H7 (cell line): ENCODE results near the gene ZC3H8. TPM values are rescaled to one million over a fixed set of nuclear protein-coding genes. Genes with fewer than 3 reads are reported as not detected.
"Not testable (repeated sequence)": the region's sequence is repeated elsewhere in the genome, so short reads cannot be mapped to it uniquely, and the experiment has no call there.

ENCODE experiments used
- DNase-seq: peaks from one replicate; pipeline ENCODE4 v3.0.0; 2012
- H3K27me3 ChIP-seq: 2 replicates; pipeline ENCODE4 v1.6.0; 2011; ENCODE audit warnings: mild to moderate bottlenecking, low read length; ENCODE audit not compliant: control insufficient read depth, insufficient read depth
- H3K36me3 ChIP-seq: replicated peaks from 2 replicates; pipeline ENCODE4 v1.5.1; 2011; ENCODE audit warnings: low read length; ENCODE audit not compliant: control insufficient read depth, insufficient read depth
- H3K4me3 ChIP-seq: 2 replicates; pipeline ENCODE4 v1.5.1; 2011; ENCODE audit warnings: low read depth, mild to moderate bottlenecking, control low read depth, low read length, moderate library complexity; ENCODE audit not compliant: insufficient read depth
- total RNA-seq: library from RNA; depleted of rRNA; stranded (reverse); fragments of >200 nt; shearing (Covaris generic); gene quantifications from 2 replicates; pipeline ENCODE4 v1.2.3, GENCODE V29; 2014

ZC3H8 gene
- total RNA-seq, 1 experiment from 2014 or later: 2.1 TPM

DNA sequence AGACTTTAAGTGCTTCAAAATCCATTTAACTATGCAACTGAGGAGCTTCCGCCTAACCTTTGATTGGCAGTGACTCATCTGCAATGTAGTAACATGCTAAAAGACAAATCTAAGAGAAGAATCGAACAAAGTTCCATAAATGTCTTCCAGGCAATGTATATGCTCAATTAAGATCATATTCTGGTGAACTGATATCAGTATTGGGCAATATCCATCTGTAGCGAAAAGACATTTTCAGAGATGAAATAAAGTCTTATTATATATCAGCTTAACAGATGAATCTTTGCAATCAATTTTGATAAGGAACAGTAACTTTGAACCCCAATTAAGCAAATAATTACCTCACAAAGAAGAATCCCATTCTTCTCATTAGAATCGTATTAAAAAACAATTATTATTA, 11.6 kb downstream of the ZC3H8 start:
- Histone ChIP-seq H3K27me3 (no peaks in the 10 kb centered on the region), H3K36me3 (no peaks in the 10 kb centered on the region; the same call in 1 of the 2 replicates), H3K4me3 (no peak overlapping the region)
- no peak for DNase-seq

DNA sequence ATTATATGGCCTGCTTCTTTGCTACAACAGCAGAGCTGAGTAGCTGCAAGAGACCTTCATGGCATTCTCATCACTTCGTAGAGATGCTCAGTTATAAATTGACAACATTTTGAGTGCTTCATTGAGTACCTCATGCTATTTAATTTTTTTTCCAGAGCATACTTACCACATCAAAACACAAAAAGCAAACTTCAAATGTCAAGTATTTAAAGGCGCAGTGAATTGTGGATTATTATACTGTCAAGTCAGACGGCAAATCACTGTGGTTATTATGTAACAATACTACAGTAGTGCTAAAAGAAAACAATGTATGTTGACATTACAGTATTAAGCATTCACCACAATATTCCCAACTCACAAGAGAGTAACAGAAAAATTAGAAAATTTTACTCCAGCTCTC, 12.5 kb downstream of the ZC3H8 start:
- Histone ChIP-seq H3K4me3 (no peak overlapping the region), H3K36me3 (no peaks in the 10 kb centered on the region), H3K27me3 (no peaks in the 10 kb centered on the region)
- no peak for DNase-seq

DNA sequence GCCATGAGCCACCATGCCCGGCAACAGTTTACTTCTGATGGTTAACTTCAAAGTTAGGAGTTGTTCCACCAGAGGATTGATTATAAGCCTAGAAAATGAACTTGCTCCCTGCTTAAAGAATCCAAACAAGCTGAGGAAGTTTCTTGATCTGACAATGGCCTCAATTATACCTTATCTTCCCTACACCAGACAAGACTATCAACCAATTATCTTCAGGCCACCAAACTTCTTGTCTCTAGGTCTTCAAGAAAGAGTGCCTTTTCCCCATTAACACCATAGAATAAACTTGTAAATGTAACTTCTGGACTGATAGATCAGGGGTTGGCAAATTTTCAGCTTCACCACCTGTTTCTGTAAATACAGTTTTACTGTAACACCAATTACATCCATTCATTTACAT, 15.0 kb downstream of the ZC3H8 start:
- H3K36me3 ChIP-seq: no peaks in the 10 kb centered on the region
- no peak for DNase-seq
- H3K27me3 ChIP-seq: no peaks in the 10 kb centered on the region
- H3K4me3 ChIP-seq: no peak overlapping the region

DNA sequence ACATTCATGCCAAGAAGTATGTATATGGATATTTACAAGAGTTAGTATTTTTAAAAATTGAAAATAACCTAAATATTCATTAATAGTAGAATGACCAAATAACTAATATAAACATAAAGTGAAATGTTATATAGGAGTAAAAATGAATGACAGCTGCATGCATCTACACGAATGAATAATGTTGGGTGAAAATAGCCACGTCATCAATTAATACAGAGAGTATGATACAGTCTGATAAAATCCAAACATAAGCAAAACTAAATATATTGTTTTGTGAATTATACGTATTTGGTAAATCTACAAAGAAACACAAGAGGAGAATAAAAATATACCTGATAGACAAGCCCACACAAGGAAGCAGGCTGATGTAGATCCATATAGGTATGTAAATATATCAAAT, 24.5 kb downstream of the ZC3H8 start:
- no peak overlapping the region for H3K4me3 ChIP-seq

DNA sequence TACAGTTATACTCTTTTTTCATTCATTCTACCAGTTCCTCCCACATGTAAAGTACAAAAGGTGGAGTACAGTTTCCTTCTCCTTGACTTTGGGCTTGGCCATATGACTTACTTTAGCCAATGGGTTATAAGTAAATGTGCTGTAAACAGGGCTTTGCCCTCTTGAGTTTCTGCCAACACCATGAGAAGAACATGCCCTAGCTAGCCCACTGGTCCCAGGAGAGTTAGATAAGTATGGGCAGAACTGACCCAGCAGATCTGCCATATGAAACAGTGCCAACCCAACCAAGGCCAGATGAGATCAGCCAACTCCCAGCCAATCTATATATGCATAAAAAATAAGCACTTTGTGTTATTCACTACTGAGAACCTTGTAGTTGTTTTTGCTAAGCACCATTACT, 25.5 kb downstream of the ZC3H8 start:
- no peaks in the 10 kb centered on the region for H3K36me3 ChIP-seq
- DNase-seq: no peak
- no peak overlapping the region for H3K4me3 ChIP-seq
- no peaks in the 10 kb centered on the region for H3K27me3 ChIP-seq

More for the DNA sequence above, 24.5 kb downstream of the ZC3H8 start:
- no peak for DNase-seq
- Histone ChIP-seq H3K27me3 (no peaks in the 10 kb centered on the region), H3K36me3 (no peaks in the 10 kb centered on the region)

DNA sequence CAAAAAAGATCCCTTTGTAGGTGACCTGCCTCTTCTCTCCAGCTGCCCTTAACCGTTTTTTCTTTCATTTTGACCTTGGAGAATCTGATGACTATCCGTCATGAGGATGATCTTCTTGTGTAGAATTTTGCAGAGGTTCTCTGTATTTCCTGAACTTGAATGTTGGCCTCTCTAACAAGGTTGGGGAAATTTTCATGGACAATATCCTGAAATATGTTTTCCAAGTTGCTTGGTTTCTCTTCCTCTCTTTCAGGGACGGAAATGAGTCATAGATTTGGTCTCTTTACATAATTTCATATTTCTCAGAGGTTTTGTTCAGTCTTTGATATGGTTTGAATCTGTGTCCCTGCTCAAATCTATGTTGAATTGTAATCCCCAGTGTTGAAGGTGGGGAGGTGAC, 34.0 kb downstream of the ZC3H8 start:
- Histone ChIP-seq H3K4me3 (no peak overlapping the region), H3K27me3 (no peaks in the 10 kb centered on the region), H3K36me3 (no peaks in the 10 kb centered on the region)
- no peak for DNase-seq

DNA sequence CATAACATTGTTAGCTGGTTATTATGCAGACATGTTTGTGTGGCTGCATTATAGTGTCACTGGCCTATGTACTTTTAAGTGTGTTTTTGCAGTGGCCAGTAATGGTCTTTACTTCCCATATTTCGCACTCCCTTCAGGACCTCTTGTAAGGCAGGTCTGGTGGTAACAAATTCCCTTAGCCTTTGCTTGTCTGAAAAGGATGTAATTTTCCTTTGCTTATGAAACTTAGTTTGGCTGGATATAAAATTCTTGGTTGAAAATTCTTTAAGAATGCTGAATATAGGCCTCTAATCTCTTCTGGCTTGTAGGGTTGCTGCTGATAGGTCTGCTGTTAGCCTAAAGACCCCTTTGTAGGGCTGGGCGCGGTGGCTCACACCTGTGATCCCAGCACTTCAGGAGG, 34.7 kb downstream of the ZC3H8 start:
- no peak for DNase-seq
- Histone ChIP-seq H3K4me3 (no peak overlapping the region), H3K27me3 (no peaks in the 10 kb centered on the region), H3K36me3 (no peaks in the 10 kb centered on the region)

DNA sequence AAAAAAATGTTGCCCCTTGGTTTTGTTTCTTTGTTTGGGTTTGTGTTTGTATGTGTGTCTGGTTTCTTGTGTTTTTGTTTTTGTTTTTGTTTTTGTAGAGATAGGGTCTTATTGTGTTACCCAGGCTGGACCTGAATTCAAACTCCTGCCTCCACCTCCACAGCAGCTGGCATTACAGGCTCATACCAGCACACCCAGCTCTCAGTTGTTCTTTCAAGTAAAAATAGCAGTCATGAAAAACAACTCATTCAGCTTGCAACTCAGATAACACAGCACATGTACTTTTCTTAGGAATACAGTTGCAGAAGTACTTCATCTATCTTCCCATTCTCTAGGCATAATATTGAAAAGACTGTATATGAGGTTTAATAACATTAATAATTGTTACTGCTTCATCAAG, 37.0 kb downstream of the ZC3H8 start:
- no peak overlapping the region for H3K4me3 ChIP-seq
- H3K27me3 ChIP-seq: no peaks in the 10 kb centered on the region
- no peaks in the 10 kb centered on the region; the same call in 1 of the 2 replicates for H3K36me3 ChIP-seq
- no peak for DNase-seq

DNA sequence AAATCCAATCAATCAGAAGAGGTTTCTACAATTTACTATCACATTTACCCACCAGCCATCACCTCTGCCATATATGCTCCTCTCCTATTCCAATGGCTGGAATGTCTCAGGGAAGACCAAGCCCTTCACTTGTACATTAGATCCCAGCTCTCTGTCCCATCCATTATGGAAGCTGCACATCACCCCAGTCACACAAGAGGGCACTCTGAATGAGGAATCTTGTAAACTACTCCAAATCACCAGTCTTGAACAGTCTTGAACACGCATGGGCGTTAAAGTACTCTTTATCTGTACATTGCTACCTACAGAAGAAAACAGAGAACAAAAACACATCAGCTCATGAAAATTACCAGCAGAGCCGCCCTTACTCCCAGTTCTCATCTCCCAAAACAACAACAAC, 38.7 kb downstream of the ZC3H8 start:
- Histone ChIP-seq H3K36me3 (no peaks in the 10 kb centered on the region; the same call in 1 of the 2 replicates), H3K27me3 (no peaks in the 10 kb centered on the region), H3K4me3 (no peak overlapping the region)
- DNase-seq: peak; percentile 24

DNA sequence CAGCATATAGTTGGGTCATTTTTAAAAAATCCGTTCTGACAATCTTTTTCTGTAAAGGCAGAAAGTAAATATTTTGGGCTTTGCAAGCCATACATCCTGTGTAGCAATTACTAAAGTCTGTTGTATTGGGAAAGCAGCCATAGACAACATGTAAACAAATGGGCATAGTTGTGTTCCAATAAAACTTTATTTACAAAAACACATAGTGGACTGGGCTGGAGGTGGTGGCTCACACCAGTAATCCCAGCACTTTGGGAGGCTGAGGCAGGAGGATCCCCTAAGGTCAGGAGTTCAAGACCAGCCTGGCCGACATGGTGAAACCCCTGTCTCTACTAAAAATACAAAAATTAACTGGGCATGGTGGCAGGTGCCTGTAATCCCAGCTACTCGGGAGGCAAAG, 46.9 kb downstream of the ZC3H8 start:
- not testable (repeated sequence) for DNase-seq, H3K36me3 ChIP-seq, H3K4me3 ChIP-seq, H3K27me3 ChIP-seq

DNA sequence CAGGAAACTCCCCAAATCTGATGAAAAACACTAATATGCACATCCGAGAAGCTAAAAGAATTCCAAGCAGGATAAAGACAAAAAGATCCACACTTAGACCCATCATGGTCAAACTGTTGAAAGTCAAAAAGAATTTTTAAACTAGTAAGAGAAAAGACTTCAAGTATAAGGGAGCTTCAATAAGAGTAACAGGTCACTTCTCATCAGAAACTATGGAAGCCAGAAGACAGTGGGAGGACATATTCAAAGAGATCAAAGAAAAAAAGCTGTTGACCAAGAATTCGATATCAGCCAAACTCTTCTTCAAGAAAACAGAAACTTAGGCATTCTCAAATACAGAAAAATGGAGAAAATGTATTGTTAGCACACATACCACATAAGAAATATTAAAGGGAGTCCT, 50.4 kb downstream of the ZC3H8 start:
- no peaks in the 10 kb centered on the region for H3K27me3 ChIP-seq
- no peak overlapping the region for H3K4me3 ChIP-seq
- H3K36me3 ChIP-seq: no peaks in the 10 kb centered on the region
- no peak for DNase-seq

DNA sequence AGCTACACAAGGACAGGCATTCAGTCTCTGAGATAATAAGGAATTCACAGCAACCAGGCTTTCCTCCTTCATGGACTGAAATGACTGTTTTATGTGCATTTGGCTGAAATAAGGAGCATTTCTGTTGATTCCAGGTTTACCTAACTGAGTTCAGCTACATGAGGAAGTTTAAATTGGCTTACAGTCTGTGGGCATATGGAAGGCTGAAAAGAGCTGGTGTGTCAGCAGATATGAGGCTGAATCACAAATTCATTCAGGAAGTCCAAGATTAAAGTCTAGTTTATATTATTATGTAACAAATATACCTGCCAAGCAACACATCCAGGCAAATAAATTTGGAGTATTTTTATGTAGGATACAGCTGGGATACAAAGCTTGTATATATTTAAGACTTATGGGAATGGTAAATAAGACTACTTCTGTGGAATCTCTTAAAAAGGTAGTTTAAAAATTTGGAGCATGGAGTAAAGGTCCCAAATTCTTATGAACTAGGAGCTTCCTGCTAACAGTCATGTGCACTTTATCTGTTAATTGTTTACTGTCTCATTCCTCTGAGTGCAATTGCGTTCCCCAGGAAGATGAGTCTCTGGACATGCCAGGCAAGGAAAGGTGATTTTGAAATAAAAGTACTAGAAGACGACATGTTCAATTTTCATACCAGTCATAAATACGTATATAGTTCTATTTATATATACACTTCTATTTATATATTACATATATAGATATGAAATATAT, 53.0 kb downstream of the ZC3H8 start:
- H3K4me3 ChIP-seq: no peak overlapping the region
- no peaks in the 10 kb centered on the region for H3K36me3 ChIP-seq
- H3K27me3 ChIP-seq: no peaks in the 10 kb centered on the region
- no peak for DNase-seq

DNA sequence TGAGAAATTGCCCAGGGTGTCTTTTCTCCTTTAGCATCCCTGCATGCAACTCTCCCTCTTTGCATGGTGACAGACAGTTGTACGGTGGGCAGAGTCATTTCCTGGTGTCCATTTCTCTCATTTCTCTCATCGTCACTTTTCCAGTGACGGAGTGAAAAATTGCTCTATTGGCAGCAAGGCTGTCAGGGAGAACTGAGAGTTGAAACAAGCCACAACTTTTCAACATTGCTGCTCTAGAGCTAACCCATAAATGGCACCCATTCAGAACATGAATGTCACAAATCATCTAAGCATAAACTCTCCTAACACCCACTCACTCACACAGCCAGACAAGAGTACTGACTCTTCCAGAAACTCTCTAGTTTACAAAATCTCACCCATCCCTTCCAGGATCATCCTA, 55.7 kb downstream of the ZC3H8 start:
- Histone ChIP-seq H3K36me3 (no peaks in the 10 kb centered on the region), H3K27me3 (no peaks in the 10 kb centered on the region), H3K4me3 (no peak overlapping the region)
- DNase-seq: no peak

DNA sequence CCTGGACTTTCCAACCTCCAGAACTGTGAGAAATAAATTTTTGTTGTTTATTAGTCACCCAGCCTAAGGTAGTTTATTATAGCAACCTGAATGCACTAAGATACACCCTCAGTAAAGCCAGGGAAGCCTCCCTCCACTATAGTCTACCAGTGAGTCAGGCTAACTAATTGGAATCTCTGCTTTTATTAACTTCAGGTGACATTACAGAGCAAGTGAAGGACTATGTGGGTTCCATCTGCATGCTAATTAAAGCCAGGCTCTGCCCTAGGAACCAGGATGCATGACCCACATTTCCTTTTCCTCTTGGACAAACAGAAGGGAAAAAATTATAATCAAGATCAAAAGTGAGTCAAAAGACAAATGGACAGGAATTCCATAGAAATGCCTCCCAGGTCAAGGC, 56.1 kb downstream of the ZC3H8 start:
- no peak for DNase-seq
- no peaks in the 10 kb centered on the region for H3K36me3 ChIP-seq
- H3K27me3 ChIP-seq: no peaks in the 10 kb centered on the region
- no peak overlapping the region for H3K4me3 ChIP-seq

DNA sequence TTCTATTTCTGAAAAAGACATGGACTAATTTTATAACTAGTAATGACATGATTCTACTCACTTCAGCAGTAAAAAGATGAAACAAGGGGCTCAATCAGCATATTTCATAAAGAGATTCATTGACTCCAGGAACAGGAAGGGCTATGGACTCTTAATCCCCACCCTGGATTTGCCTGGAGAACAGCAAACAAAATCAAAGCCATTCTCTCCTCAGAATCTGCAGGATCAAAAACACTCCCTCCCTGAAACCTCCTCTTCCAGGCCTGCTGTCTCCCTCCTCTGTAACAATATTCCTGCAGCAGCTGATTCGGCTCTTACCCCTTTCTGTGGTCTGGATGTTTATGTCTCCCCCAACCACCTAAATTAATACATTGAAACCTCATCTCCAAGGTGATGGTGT, 57.0 kb downstream of the ZC3H8 start:
- H3K4me3 ChIP-seq: no peak overlapping the region
- no peaks in the 10 kb centered on the region for H3K36me3 ChIP-seq
- no peaks in the 10 kb centered on the region for H3K27me3 ChIP-seq
- no peak for DNase-seq

DNA sequence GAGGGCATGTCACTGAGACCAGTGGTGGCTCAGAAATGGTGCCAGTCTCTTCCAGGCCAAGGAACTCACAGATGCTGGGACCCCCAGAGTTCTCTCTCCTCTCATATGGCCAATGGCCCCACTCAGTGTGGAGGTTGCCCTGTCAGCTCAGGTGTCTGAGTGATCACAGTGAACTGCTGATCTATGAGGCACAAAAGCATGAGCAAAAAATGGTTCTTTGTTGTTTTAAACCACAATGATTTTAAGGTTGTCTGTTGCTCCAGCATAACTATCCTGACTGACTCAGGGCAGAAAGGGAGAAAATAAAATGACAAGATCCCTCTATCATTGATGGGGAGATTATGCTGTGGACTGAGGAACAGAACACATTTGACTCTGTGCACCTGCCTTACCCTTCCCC, 58.9 kb downstream of the ZC3H8 start:
- no peaks in the 10 kb centered on the region for H3K27me3 ChIP-seq
- no peak for DNase-seq
- no peak overlapping the region for H3K4me3 ChIP-seq
- no peaks in the 10 kb centered on the region for H3K36me3 ChIP-seq
